Neural progenitor cell (in vitro differentiated cells): ENCODE results near the gene KRTAP5-2. TPM values are rescaled to one million over a fixed set of nuclear protein-coding genes. Genes with fewer than 3 reads are reported as not detected.

Experiments
- DNase-seq: peaks from one replicate; pipeline ENCODE4 v3.0.0-alpha.2; 2016; ENCODE audit warnings: low spot score
- H2AFZ ChIP-seq: fragments of 200-600 bp; sonication (generic); replicated peaks from 2 replicates; pipeline ENCODE4 v1.6.1; 2016; ENCODE audit warnings: antibody characterized with exemption
- H3F3A ChIP-seq: fragments of 200-600 bp; sonication (generic); 2 replicates; pipeline ENCODE4 v1.6.1; 2016; ENCODE audit warnings: antibody characterized with exemption, low read depth
- H3K27ac ChIP-seq: fragments of 200-600 bp; sonication (generic); 2 replicates; pipeline ENCODE4 v1.5.1; 2016; ENCODE audit warnings: mild to moderate bottlenecking
- H3K27me3 ChIP-seq: fragments of 200-600 bp; sonication (generic); 2 replicates; pipeline ENCODE4 v1.6.1; 2016; ENCODE audit warnings: mild to moderate bottlenecking, moderate library complexity
- H3K36me3 ChIP-seq: fragments of 200-600 bp; sonication (generic); 2 replicates; pipeline ENCODE4 v1.5.1; 2016
- H3K4me1 ChIP-seq: fragments of 200-600 bp; sonication (generic); 2 replicates; pipeline ENCODE4 v1.6.1; 2016; ENCODE audit warnings: mixed run types
- H3K4me2 ChIP-seq: fragments of 200-600 bp; sonication (generic); 2 replicates; pipeline ENCODE4 v1.6.1; 2016
- H3K4me3 ChIP-seq: fragments of 200-600 bp; sonication (generic); 2 replicates; pipeline ENCODE4 v1.5.1; 2016
- H3K79me2 ChIP-seq: fragments of 200-600 bp; sonication (generic); 2 replicates; pipeline ENCODE4 v1.6.1; 2016; ENCODE audit warnings: low read depth
- H3K9ac ChIP-seq: fragments of 200-600 bp; sonication (generic); 2 replicates; pipeline ENCODE4 v1.6.1; 2016
- H3K9me3 ChIP-seq: fragments of 200-600 bp; sonication (generic); 2 replicates; pipeline ENCODE4 v1.5.1; 2016; ENCODE audit warnings: low read depth
- H4K20me1 ChIP-seq: fragments of 200-600 bp; sonication (generic); 2 replicates; pipeline ENCODE4 v1.6.1; 2016; ENCODE audit warnings: low read depth
- H3K27ac Mint-ChIP-seq: 3 replicates; pipeline ENCODE4 v1.8.0; 2021; ENCODE audit warnings: mixed read lengths
- H3K27me3 Mint-ChIP-seq: 2 replicates; pipeline ENCODE4 v1.8.0; 2022; ENCODE audit warnings: low read depth, mild to moderate bottlenecking, inconsistent platforms, moderate library complexity, mixed read lengths; ENCODE audit not compliant: insufficient read depth
- H3K36me3 Mint-ChIP-seq: 3 replicates; pipeline ENCODE4 v1.8.0; 2021; ENCODE audit warnings: mixed read lengths
- H3K4me1 Mint-ChIP-seq: 3 replicates; pipeline ENCODE4 v1.8.0; 2021; ENCODE audit warnings: mixed read lengths
- H3K4me3 Mint-ChIP-seq: 3 replicates; pipeline ENCODE4 v1.8.0; 2021; ENCODE audit warnings: mild to moderate bottlenecking, moderate library complexity, mixed read lengths
- H3K9me3 Mint-ChIP-seq: 3 replicates; pipeline ENCODE4 v1.8.0; 2020; ENCODE audit warnings: mixed read lengths
- EZH2 ChIP-seq: fragments of 200-600 bp; sonication (generic); IDR thresholded peaks from 2 replicates; pipeline ENCODE4 v1.6.1; 2017; ENCODE audit warnings: antibody characterized with exemption, mild to moderate bottlenecking, moderate library complexity
- EZH2phosphoT487 ChIP-seq: fragments of 200-600 bp; sonication (generic); IDR thresholded peaks from 2 replicates; pipeline ENCODE4 v1.6.1; 2017; ENCODE audit warnings: antibody characterized with exemption
- total RNA-seq: library from RNA; depleted of rRNA; stranded (reverse); fragments of >200 nt; gene quantifications from 2 replicates; pipeline ENCODE4 v1.2.3, GENCODE V29; 2015; ENCODE audit warnings: low replicate concordance
- TF ChIP-seq, protein P1 (sequence below): fragments of 200-600 bp; sonication (generic); IDR thresholded peaks from 2 replicates; pipeline ENCODE4 v1.5.1; 2017; ENCODE audit warnings: antibody characterized with exemption, mild to moderate bottlenecking

The KRTAP5-2 gene
- total RNA-seq, 1 donor from 2014 or later, result not detected

DNA sequence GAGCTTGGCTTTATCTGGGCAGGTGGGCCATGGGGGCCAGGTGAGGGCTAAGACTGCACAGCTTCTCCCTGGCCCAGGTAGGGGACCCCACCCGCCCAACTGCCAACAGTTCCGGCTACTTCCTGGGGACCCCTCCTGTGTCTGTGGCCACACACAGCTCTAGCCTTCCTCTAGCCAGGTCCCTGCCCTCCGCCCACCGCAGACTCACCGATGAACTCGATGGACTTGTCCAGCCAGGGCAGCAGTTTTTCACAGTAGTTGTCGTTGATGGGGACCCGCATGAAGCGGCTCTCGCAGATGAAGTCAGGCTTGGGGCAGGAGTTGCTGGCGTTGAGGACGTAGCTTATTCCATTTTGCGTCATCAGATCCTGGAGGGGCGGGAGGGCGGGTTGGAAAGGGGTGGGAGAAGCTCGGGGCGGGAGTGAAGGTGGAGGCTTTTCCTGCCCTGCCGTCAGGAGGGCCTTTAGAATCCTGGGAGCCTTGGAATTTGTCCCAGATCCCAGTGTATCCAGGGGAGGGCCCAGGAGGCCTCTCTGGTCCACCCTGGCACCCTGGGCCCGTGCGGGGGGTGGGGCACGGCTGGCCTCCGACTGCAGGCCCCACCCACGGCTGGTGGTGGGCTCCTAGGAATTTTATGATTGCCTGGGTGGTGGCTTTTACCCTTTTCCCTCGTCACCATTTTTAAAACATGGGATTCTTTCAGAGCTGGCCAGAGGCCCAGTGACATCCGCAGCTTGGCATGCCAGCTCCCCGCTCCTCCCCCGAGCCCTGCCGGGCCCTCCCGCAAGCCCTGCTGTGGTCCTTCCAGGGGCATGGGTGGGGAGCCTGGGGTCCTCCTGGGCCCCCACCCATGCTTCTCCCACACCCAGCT is 40.0 kb downstream of the KRTAP5-2 start:
- Mint-ChIP-seq H3K27me3 (peaks cover 20% of the 10 kb centered on the region), H3K4me1 (peaks cover 3% of the 10 kb centered on the region), H3K9me3 (no peaks in the 10 kb centered on the region), H3K36me3 (no peaks in the 10 kb centered on the region), H3K27ac (no peak overlapping the region), H3K4me3 (no peak overlapping the region)
- peaks cover 5% of the 10 kb centered on the region for H4K20me1 ChIP-seq
- no peaks in the 10 kb centered on the region for H3K36me3 ChIP-seq
- H3K27me3 ChIP-seq, result peaks cover 69% of the 10 kb centered on the region
- TF ChIP-seq, protein P1, sequence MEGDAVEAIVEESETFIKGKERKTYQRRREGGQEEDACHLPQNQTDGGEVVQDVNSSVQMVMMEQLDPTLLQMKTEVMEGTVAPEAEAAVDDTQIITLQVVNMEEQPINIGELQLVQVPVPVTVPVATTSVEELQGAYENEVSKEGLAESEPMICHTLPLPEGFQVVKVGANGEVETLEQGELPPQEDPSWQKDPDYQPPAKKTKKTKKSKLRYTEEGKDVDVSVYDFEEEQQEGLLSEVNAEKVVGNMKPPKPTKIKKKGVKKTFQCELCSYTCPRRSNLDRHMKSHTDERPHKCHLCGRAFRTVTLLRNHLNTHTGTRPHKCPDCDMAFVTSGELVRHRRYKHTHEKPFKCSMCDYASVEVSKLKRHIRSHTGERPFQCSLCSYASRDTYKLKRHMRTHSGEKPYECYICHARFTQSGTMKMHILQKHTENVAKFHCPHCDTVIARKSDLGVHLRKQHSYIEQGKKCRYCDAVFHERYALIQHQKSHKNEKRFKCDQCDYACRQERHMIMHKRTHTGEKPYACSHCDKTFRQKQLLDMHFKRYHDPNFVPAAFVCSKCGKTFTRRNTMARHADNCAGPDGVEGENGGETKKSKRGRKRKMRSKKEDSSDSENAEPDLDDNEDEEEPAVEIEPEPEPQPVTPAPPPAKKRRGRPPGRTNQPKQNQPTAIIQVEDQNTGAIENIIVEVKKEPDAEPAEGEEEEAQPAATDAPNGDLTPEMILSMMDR, result no peak
- TF ChIP-seq EZH2phosphoT487, result no peak
- no peak for TF ChIP-seq EZH2
- DNase-seq, result no peak
- no peak overlapping the region for H3K27ac ChIP-seq
- H3F3A ChIP-seq, result no peaks in the 10 kb centered on the region
- H2AFZ ChIP-seq, result no peak overlapping the region
- H3K9me3 ChIP-seq, result no peaks in the 10 kb centered on the region
- H3K4me3 ChIP-seq, result no peak overlapping the region
- no peaks in the 10 kb centered on the region for H3K79me2 ChIP-seq
- no peak overlapping the region for H3K9ac ChIP-seq
- H3K4me2 ChIP-seq, result no peak overlapping the region
- peaks cover 12% of the 10 kb centered on the region for H3K4me1 ChIP-seq

DNA sequence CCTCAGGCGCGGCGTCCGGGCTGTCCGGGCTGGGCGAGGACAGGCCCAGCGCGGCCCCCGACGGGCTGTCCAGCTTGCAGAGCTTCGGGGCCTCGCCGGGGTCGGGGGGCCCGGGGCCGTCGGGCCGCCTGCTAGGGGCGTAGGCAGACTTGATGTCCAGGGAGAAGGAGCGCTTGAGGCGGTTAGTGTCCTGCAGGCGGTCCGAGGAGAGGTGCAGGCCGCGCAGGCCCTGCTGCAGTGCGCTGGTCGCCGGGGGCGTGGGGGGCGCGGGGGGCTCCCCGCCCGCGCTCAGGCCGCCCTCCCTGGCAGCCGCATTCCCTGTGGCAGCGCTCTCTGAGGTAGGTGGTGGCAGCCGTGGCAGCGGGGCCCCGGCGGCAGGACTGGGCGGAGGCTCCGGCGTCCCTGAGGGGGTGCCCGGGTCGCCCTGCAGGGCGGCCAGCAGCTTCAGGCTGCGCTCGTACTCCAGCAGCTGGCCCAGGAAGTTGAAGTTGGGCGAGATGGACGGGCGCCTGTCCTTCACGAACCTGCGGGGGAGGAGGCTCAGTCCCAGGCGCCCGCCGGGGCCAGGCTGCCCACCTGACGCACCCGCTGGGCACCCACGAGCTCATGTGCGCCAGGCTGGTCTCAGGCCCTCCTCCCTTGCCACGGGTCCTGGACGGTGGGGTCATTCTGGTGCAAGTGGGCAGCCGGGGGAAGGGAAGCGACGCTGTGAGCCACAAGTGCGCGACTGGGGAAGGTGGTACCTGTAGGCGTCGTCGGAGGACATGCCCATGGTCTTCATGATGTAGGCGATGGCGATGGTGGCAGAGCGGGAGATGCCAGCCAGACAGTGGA is 40.8 kb downstream of the KRTAP5-2 start:
- H3K9me3 Mint-ChIP-seq, result no peaks in the 10 kb centered on the region
- H3K9me3 ChIP-seq, result no peaks in the 10 kb centered on the region
- peaks cover 78% of the 10 kb centered on the region for H3K27me3 ChIP-seq
- H3K4me3 Mint-ChIP-seq, result no peak overlapping the region
- H3F3A ChIP-seq, result no peaks in the 10 kb centered on the region
- no peak overlapping the region for H3K27ac ChIP-seq
- TF ChIP-seq, protein P1, result no peak
- no peak for TF ChIP-seq EZH2
- no peak for TF ChIP-seq EZH2phosphoT487
- H3K27ac Mint-ChIP-seq, result no peak overlapping the region
- no peaks in the 10 kb centered on the region for H3K36me3 ChIP-seq
- peaks cover under 1% of the 10 kb centered on the region for H3K4me1 Mint-ChIP-seq
- no peak for DNase-seq
- no peak overlapping the region for H3K4me3 ChIP-seq
- no peaks in the 10 kb centered on the region for H3K36me3 Mint-ChIP-seq
- peaks cover 5% of the 10 kb centered on the region for H4K20me1 ChIP-seq
- no peak overlapping the region for H2AFZ ChIP-seq
- no peak overlapping the region for H3K9ac ChIP-seq
- peaks cover 20% of the 10 kb centered on the region for H3K27me3 Mint-ChIP-seq
- H3K4me1 ChIP-seq, result peaks cover 12% of the 10 kb centered on the region
- H3K79me2 ChIP-seq, result no peaks in the 10 kb centered on the region
- H3K4me2 ChIP-seq, result no peak overlapping the region

DNA sequence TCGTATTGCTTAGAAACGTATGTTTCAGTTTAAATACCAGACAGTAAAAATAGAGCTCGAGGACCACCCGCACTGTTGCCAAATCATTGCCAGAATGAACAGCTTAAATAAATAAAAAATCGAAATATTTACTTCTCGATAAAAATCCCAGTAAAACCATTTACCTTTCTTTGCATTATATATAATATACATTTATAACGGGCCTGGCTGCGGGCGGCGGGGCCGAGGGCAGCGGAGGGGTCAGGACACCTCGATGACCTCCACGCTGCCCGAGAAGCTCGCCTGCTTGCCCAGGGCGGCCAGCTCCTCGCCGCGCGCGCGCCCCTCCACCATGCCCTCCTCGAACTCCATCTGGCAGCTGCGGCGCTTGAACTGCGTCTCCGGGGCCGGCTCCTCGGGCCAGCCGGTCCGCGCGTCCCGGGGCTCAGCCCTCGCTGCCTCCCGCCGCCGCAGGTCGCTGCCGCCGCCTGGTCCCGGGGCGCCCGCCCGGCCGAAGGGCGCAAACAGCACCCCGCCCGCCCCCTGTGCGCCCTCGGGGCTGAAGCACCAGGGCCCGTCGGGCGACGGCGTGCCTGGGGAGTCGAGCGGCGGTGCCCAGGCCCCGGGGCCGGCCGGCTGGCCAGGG is 41.7 kb downstream of the KRTAP5-2 start:
- H3K36me3 ChIP-seq, result no peaks in the 10 kb centered on the region
- Mint-ChIP-seq H3K27ac (no peak overlapping the region), H3K27me3 (peaks cover 20% of the 10 kb centered on the region), H3K9me3 (no peaks in the 10 kb centered on the region), H3K4me1 (no peaks in the 10 kb centered on the region), H3K36me3 (no peaks in the 10 kb centered on the region), H3K4me3 (no peak overlapping the region)
- H3K27ac ChIP-seq, result no peak overlapping the region
- DNase-seq, result no peak
- no peaks in the 10 kb centered on the region for H3K79me2 ChIP-seq
- H3K27me3 ChIP-seq, result peaks cover 81% of the 10 kb centered on the region
- no peaks in the 10 kb centered on the region for H3F3A ChIP-seq
- no peak overlapping the region for H3K4me3 ChIP-seq
- peaks cover 12% of the 10 kb centered on the region for H3K4me1 ChIP-seq
- H3K9ac ChIP-seq, result no peak overlapping the region
- H3K4me2 ChIP-seq, result no peak overlapping the region
- TF ChIP-seq EZH2phosphoT487 (peak; percentile 57), EZH2 (peak; percentile 69)
- TF ChIP-seq, protein P1, result no peak
- peaks cover 5% of the 10 kb centered on the region for H4K20me1 ChIP-seq
- H3K9me3 ChIP-seq, result no peaks in the 10 kb centered on the region
- H2AFZ ChIP-seq, result no peak overlapping the region
